Esophagus muscularis mucosa (tissue), 4 donors: ENCODE measurements around the gene CHST12.

Experiments used
- CTCF ChIP-seq, 3 experiments: fragments of 200-600 bp in 2 of 3; fragments of 450-650 bp in 1 of 3; sonication (generic) in 2 of 3; IDR thresholded peaks; one replicate each; pipeline ENCODE4 v1.5.1; 2017 to 2019; ENCODE audit warnings: antibody characterized with exemption in 3 of 3, mild to moderate bottlenecking in 2 of 3, moderate library complexity in 1 of 3
- EP300 ChIP-seq: sonication (generic); formaldehyde crosslinking; IDR thresholded peaks from one replicate; pipeline ENCODE4 v1.6.1; 2017; ENCODE audit warnings: antibody characterized with exemption
- POLR2A ChIP-seq: fragments of 450-650 bp; IDR thresholded peaks from one replicate; pipeline ENCODE4 v1.6.1; 2017; ENCODE audit warnings: antibody characterized with exemption, moderate library complexity, mild to moderate bottlenecking, low read depth
- POLR2AphosphoS5 ChIP-seq, 2 donors: sonication (generic); formaldehyde crosslinking; IDR thresholded peaks; one replicate each; pipeline ENCODE4 v1.6.1; 2017; ENCODE audit warnings: antibody characterized with exemption in 2 of 2

GRCh38 chr7:2379821-2380450 lies 23.5 kb upstream of the CHST12 start:
- no peak for TF ChIP-seq POLR2A
- no peak for TF ChIP-seq CTCF (IDR thresholded peaks at IDR 0.05)
- TF ChIP-seq POLR2AphosphoS5 (IDR thresholded peaks at IDR 0.05): no peak
- no peak for TF ChIP-seq EP300
